ENCODE data around the gene ZBTB20.

GRCh38 chr3:114856835-114857234 lies 290.3 kb downstream of the ZBTB20 start:
- TF ChIP-seq POLR2A (IDR thresholded peaks at IDR 0.05), result no peak
- no peak for TF ChIP-seq CTCF (IDR thresholded peaks at IDR 0.05)
- no peak for TF ChIP-seq POLR2AphosphoS5 (IDR thresholded peaks at IDR 0.05)
